OCI-LY3 (cell line): ENCODE results near the gene TCIRG1.

Source experiments
- CTCF ChIP-seq: fragments of 200-600, 300-600 bp; sonication (generic); IDR thresholded peaks from 2 replicates; pipeline ENCODE4 v1.5.1; 2014; ENCODE audit warnings: antibody characterized with exemption, low read length, low read depth
- EZH2phosphoT487 ChIP-seq: fragments of 200-600 bp; shearing (Covaris generic); IDR thresholded peaks from 2 replicates; pipeline ENCODE4 v1.6.1; 2018; ENCODE audit warnings: antibody characterized with exemption, mixed run types, low read depth

DNA sequence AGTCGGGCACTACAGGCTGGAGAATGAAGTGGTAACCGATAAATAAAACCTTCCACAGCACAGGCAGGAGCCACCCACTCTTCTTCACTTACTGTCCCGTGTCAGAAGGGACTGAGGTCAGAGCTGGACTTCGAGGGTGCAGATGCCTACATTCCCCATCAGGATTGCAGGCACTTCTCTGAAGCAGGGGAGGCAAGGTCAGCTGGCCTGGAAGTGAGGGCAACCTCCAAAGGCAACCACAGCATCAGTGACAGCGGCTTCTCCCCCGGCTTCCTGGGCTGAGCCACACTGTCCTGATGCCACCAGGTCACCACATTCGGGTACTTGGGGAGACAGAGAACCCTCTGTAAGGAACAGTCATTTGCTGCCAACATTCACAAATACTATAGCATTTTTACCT lies 22.7 kb downstream of the TCIRG1 start:
- no peak for TF ChIP-seq CTCF
- TF ChIP-seq EZH2phosphoT487 = no peak
